H1 (cell line): ENCODE results near the gene MTERF1. TPM values are rescaled to one million over a fixed set of nuclear protein-coding genes. Genes with fewer than 3 reads are reported as not detected.

Experiments used
- CTCF ChIA-PET: fragments of 300-600 bp; sonication (Branson Sonifier 250); formaldehyde crosslinking; loops from one replicate; lab custom pipeline; 2021; ENCODE audit not compliant: partially characterized antibody; lab: Charles Lee
- POLR2A ChIA-PET: fragments of 300-600 bp; sonication (Branson Sonifier 250); formaldehyde crosslinking; loops from one replicate; lab custom pipeline; 2021; ENCODE audit warnings: inconsistent platforms; ENCODE audit not compliant: partially characterized antibody; lab: Charles Lee
- DNase-seq, 2 experiments: peaks; one replicate each; pipeline versions ENCODE4 v3.0.0 to v3.0.0-alpha.2; 2010 to 2022; ENCODE audit warnings: low spot score in 2 of 2, low read depth in 1 of 2, mixed read lengths in 1 of 2
- FAIRE-seq: peaks from 2 replicates; lab custom pipeline; 2011; peaks lifted over from hg19 to GRCh38; lab: Jason Lieb, UNC
- H2AFZ ChIP-seq: 2 replicates; pipeline ENCODE4 v1.8.1; 2012; ENCODE audit warnings: low read length, inconsistent platforms
- H2AK5ac ChIP-seq: 2 replicates; pipeline ENCODE4 v1.6.1; 2013; ENCODE audit warnings: low read depth, low read length
- H2BK120ac ChIP-seq: replicated peaks from 2 replicates; pipeline ENCODE3; 2013; ENCODE audit warnings: low read depth, low read length, inconsistent platforms
- H2BK12ac ChIP-seq: 2 replicates; pipeline ENCODE4 v1.6.1; 2013; ENCODE audit warnings: low read depth, low read length
- H2BK15ac ChIP-seq: 2 replicates; pipeline ENCODE4 v1.6.1; 2013; ENCODE audit warnings: low read length
- H2BK20ac ChIP-seq: 2 replicates; pipeline ENCODE4 v1.6.1; 2013; ENCODE audit warnings: low read length
- H2BK5ac ChIP-seq: 2 replicates; pipeline ENCODE4 v1.6.1; 2013; ENCODE audit warnings: low read depth, low read length
- H3K14ac ChIP-seq: 2 replicates; pipeline ENCODE4 v1.6.1; 2013; ENCODE audit warnings: inconsistent platforms; ENCODE audit not compliant: insufficient read length
- H3K18ac ChIP-seq: 2 replicates; pipeline ENCODE4 v1.6.1; 2013; ENCODE audit warnings: low read length; ENCODE audit errors: extremely low read depth
- H3K23ac ChIP-seq: 2 replicates; pipeline ENCODE4 v1.6.1; 2013; ENCODE audit warnings: inconsistent platforms; ENCODE audit not compliant: insufficient read length
- H3K23me2 ChIP-seq: 2 replicates; pipeline ENCODE4 v1.6.1; 2013; ENCODE audit warnings: low read depth, low read length
- H3K27ac ChIP-seq: 2 replicates; pipeline ENCODE4 v1.6.1; 2011; ENCODE audit warnings: low read depth, low read length, inconsistent platforms
- H3K27me3 ChIP-seq, 4 experiments: replicated peaks in 1 of 4; 1 replicate in 1 of 4; 2 replicates in 3 of 4; pipeline versions ENCODE4 v1.6.1 to v1.8.1; 2011 to 2013; ENCODE audit warnings: low read length in 3 of 4, mild to moderate bottlenecking in 3 of 4, inconsistent platforms in 2 of 4, mixed read lengths in 2 of 4, moderate library complexity in 1 of 4; ENCODE audit not compliant: control insufficient read depth in 3 of 4, insufficient read depth in 3 of 4; ENCODE audit errors: extremely low read depth in 1 of 4
- H3K36me3 ChIP-seq, 4 experiments: 2 replicates each; pipeline versions ENCODE4 v1.6.1 to v1.8.1; 2011 to 2013; ENCODE audit warnings: mild to moderate bottlenecking in 4 of 4, low read length in 3 of 4, moderate library complexity in 2 of 4, control low read depth in 1 of 4, inconsistent platforms in 1 of 4; ENCODE audit not compliant: insufficient read depth in 4 of 4, control insufficient read depth in 2 of 4
- H3K4ac ChIP-seq: replicated peaks from 2 replicates; pipeline ENCODE3; 2013; ENCODE audit warnings: low read length, low read depth, mixed read lengths, inconsistent platforms; ENCODE audit not compliant: insufficient read length
- H3K4me1 ChIP-seq, 4 experiments: replicated peaks in 1 of 4; 1 replicate in 1 of 4; 2 replicates in 3 of 4; pipeline versions ENCODE4 v1.6.1 to v1.8.1; 2011 to 2013; ENCODE audit warnings: low read length in 3 of 4, inconsistent platforms in 2 of 4, mixed read lengths in 1 of 4; ENCODE audit not compliant: insufficient read depth in 4 of 4, control insufficient read depth in 3 of 4
- H3K4me2 ChIP-seq, 2 experiments: 2 replicates each; pipeline versions ENCODE4 v1.6.1 to v1.8.1; 2011 to 2013; ENCODE audit warnings: low read depth in 2 of 2, low read length in 2 of 2, control low read depth in 1 of 2, inconsistent platforms in 1 of 2, mild to moderate bottlenecking in 1 of 2; ENCODE audit not compliant: insufficient read depth in 1 of 2
- H3K4me3 ChIP-seq, 4 experiments: fragments of 200-600, 300-600 bp in 1 of 4; sonication (generic), shearing (Covaris generic), sonication (Bioruptor Twin) in 1 of 4; 2 replicates each; pipeline versions ENCODE4 v1.5.1 to v1.8.1; 2011 to 2016; ENCODE audit warnings: low read length in 4 of 4, low read depth in 3 of 4, control low read depth in 2 of 4, inconsistent platforms in 2 of 4, mild to moderate bottlenecking in 2 of 4, mixed read lengths in 1 of 4, moderate library complexity in 1 of 4; ENCODE audit not compliant: insufficient read depth in 2 of 4; ENCODE audit errors: extremely low read depth in 1 of 4
- H3K56ac ChIP-seq: replicated peaks from 2 replicates; pipeline ENCODE3; 2013; ENCODE audit warnings: low read depth, mild to moderate bottlenecking, mixed read lengths, low read length, inconsistent platforms; ENCODE audit not compliant: insufficient read length
- H3K79me1 ChIP-seq: 2 replicates; pipeline ENCODE4 v1.6.1; 2013; ENCODE audit warnings: low read depth, low read length, control low read depth
- H3K79me2 ChIP-seq, 2 experiments: 2 replicates each; pipeline versions ENCODE4 v1.6.1 to v1.8.1; 2012 to 2013; ENCODE audit warnings: low read length in 2 of 2, mild to moderate bottlenecking in 2 of 2, inconsistent platforms in 1 of 2; ENCODE audit not compliant: insufficient read depth in 2 of 2, control insufficient read depth in 1 of 2
- H3K9ac ChIP-seq, 4 experiments: replicated peaks in 1 of 4; 1 replicate in 1 of 4; 2 replicates in 3 of 4; pipeline versions ENCODE4 v1.6.1 to v1.8.1; 2011 to 2013; ENCODE audit warnings: low read depth in 3 of 4, low read length in 3 of 4, control low read depth in 2 of 4, mild to moderate bottlenecking in 2 of 4, moderate library complexity in 2 of 4, inconsistent platforms in 1 of 4; ENCODE audit errors: extremely low read depth in 1 of 4
- H3K9me3 ChIP-seq, 2 experiments: 2 replicates each; pipeline versions ENCODE4 v1.6.1 to v1.8.1; 2012 to 2013; ENCODE audit warnings: mild to moderate bottlenecking in 2 of 2, moderate library complexity in 2 of 2, control low read depth in 1 of 2, inconsistent platforms in 1 of 2, low read depth in 1 of 2, low read length in 1 of 2, mixed read lengths in 1 of 2; ENCODE audit not compliant: insufficient read depth in 2 of 2
- H4K20me1 ChIP-seq, 2 experiments: replicated peaks in 1 of 2; 2 replicates each; pipeline versions ENCODE3 to v1.8.1; 2011 to 2013; ENCODE audit warnings: inconsistent platforms in 2 of 2, low read length in 2 of 2, mild to moderate bottlenecking in 1 of 2; ENCODE audit not compliant: insufficient read depth in 2 of 2, control insufficient read depth in 1 of 2
- H4K5ac ChIP-seq: 2 replicates; pipeline ENCODE4 v1.6.1; 2013; ENCODE audit warnings: low read length, low read depth, mixed read lengths, inconsistent platforms; ENCODE audit not compliant: insufficient read length
- H4K8ac ChIP-seq: 2 replicates; pipeline ENCODE4 v1.8.0; 2013; ENCODE audit warnings: mild to moderate bottlenecking, moderate library complexity, low read length, inconsistent platforms; ENCODE audit not compliant: insufficient read depth; ENCODE audit errors: extremely low read depth
- H4K91ac ChIP-seq: replicated peaks from 2 replicates; pipeline ENCODE3; 2013; ENCODE audit warnings: low read length, mixed read lengths, inconsistent platforms; ENCODE audit not compliant: insufficient read length
- CTCF ChIP-seq, 3 experiments: IDR thresholded peaks; 1 replicate in 2 of 3; 2 replicates in 1 of 3; pipeline versions ENCODE4 v1.5.1 to v1.6.1; 2011; ENCODE audit warnings: low read length in 3 of 3, mild to moderate bottlenecking in 3 of 3, inconsistent platforms in 2 of 3, low read depth in 1 of 3, moderate library complexity in 1 of 3; ENCODE audit not compliant: insufficient read depth in 1 of 3; ENCODE audit errors: control extremely low read depth in 1 of 3
- RAD21 ChIP-seq, 2 experiments: IDR thresholded peaks in 1 of 2; conservative IDR thresholded peaks in 1 of 2; 2 replicates each; pipeline ENCODE4 v1.6.1; 2011; ENCODE audit warnings: low read depth in 2 of 2, low read length in 2 of 2, improper control_type of control experiment in 1 of 2, inconsistent platforms in 1 of 2, mild to moderate bottlenecking in 1 of 2, moderate library complexity in 1 of 2
- USF2 ChIP-seq: IDR thresholded peaks from 2 replicates; pipeline ENCODE4 v1.6.1; 2011; ENCODE audit warnings: low read length, improper control_type of control experiment
- YY1 ChIP-seq: IDR thresholded peaks from 2 replicates; pipeline ENCODE4 v1.6.1; 2011; ENCODE audit warnings: low read depth, mild to moderate bottlenecking, low read length
- polyA plus RNA-seq, 7 experiments: library from polyadenylated mRNA; depleted of rRNA in 3 of 7; stranded (reverse) in 5 of 7; unstranded in 2 of 7; fragments of >200 nt in 5 of 7; fragments of 200-250 nt in 2 of 7; gene quantifications; 1 replicate in 5 of 7; 2 replicates in 1 of 7; 4 replicates in 1 of 7; pipeline versions ENCODE4 v1.2.1 to v1.2.3, GENCODE V29; 2011 to 2013; ENCODE audit warnings: missing spikeins in 2 of 7, mixed read lengths in 2 of 7
- total RNA-seq: library from RNA; stranded (reverse); fragmentation: NEBNext Ultra II Directional; extraction: Animal tissue kit (Norgen Biotek cat#: 25700); gene quantifications from 2 replicates; pipeline ENCODE4 v1.2.1, GENCODE V29; 2021

MTERF1 gene
- total and polyA plus RNA-seq, 2 of the 8 experiments (the other 6 are each of a cell fraction or from before 2014, with no cell fraction given) = 4.5 to 12.6 TPM

GRCh38 chr7:91852263-91852741 is 28.2 kb downstream of the MTERF1 start:
- no peak overlapping the region for H3K27ac ChIP-seq
- H4K5ac ChIP-seq = no peak overlapping the region
- H4K91ac ChIP-seq = no peak overlapping the region
- H2BK12ac ChIP-seq = no peak overlapping the region
- H2BK15ac ChIP-seq = no peak overlapping the region
- FAIRE-seq = peak; percentile 7
- no peak overlapping the region for H3K4me2 ChIP-seq
- H3K23ac ChIP-seq = no peak overlapping the region
- no peaks in the 10 kb centered on the region for H3K79me1 ChIP-seq
- no peaks in the 10 kb centered on the region for H3K4me1 ChIP-seq
- no peaks in the 10 kb centered on the region for H3K79me2 ChIP-seq
- H4K20me1 ChIP-seq = no peaks in the 10 kb centered on the region
- H2AK5ac ChIP-seq = no peak overlapping the region
- no peaks in the 10 kb centered on the region for H3K27me3 ChIP-seq
- H3K23me2 ChIP-seq = no peaks in the 10 kb centered on the region
- no peak overlapping the region for H3K14ac ChIP-seq
- no peak overlapping the region for H4K8ac ChIP-seq
- no peak for TF ChIP-seq USF2
- TF ChIP-seq CTCF (IDR thresholded peaks at IDR 0.05; ENCODE audit: control extremely low read depth in 1 of 3, insufficient read depth in 1 of 3, low read depth in 1 of 3, low read length in 3 of 3) = peak in 2 of 3 experiments; percentile 48 to 58; a peak in 3 of 4 replicates
- TF ChIP-seq RAD21 (IDR thresholded peaks at IDR 0.05 in 1 of 2, conservative IDR thresholded peaks at IDR 0.05 in 1 of 2; ENCODE audit: low read depth in 2 of 2, low read length in 2 of 2) = peak; percentile 70 to 75
- no peak for TF ChIP-seq YY1
- TF ChIP-seq, all 59 proteins: peak for 2
- no peak overlapping the region for H3K9ac ChIP-seq
- H3K18ac ChIP-seq = no peak overlapping the region
- H2BK120ac ChIP-seq = no peak overlapping the region
- no peaks in the 10 kb centered on the region for H3K9me3 ChIP-seq
- H3K4me3 ChIP-seq = no peak overlapping the region
- H2AFZ ChIP-seq = no peak overlapping the region
- no peak overlapping the region for H2BK5ac ChIP-seq
- H3K36me3 ChIP-seq = no peaks in the 10 kb centered on the region
- ChIA-PET POLR2A (interaction anchor here (0.9 kb wide), 1 partner anchor 61 kb away, joined by 3 read pairs; no protein-coding TSS in a partner anchor), CTCF (interaction anchor here (0.6 to 2.9 kb wide), 21 partner anchors 9 to 765 kb away, joined by 3 to 15 read pairs (median 4); partner anchors contain the start of gene MTERF1)
- no peak for DNase-seq
- no peak overlapping the region for H3K56ac ChIP-seq
- no peak overlapping the region for H3K4ac ChIP-seq
- H2BK20ac ChIP-seq = no peak overlapping the region
